T-helper 2 cell treated with Interferon-gamma antibody and Interleukin-4, amounts not matched to agents 100 ng/mL and 5 ng/mL, for 36 hours (primary cell): Measurements from ENCODE around the gene PLCG1. TPM values are rescaled to one million over a fixed set of nuclear protein-coding genes. Genes with fewer than 3 reads are reported as not detected.

Source experiments
- intact Hi-C: fragments of 100-400 bp; cut with micrococcal nuclease; formaldehyde crosslinking; loops from one replicate; pipeline ENCODE4 v1.15.1; 2023
- total RNA-seq: library from RNA; stranded (reverse); gene quantifications from 2 replicates; pipeline ENCODE4 v1.2.3, GENCODE V29; 2022

The PLCG1 gene
- total RNA-seq, 1 donor from 2014 or later: 414 TPM

- intact Hi-C loops: no loop called here
Measured at GRCh38 chr20:41165001-41165882, 27.9 kb downstream of the PLCG1 start.

DNA sequence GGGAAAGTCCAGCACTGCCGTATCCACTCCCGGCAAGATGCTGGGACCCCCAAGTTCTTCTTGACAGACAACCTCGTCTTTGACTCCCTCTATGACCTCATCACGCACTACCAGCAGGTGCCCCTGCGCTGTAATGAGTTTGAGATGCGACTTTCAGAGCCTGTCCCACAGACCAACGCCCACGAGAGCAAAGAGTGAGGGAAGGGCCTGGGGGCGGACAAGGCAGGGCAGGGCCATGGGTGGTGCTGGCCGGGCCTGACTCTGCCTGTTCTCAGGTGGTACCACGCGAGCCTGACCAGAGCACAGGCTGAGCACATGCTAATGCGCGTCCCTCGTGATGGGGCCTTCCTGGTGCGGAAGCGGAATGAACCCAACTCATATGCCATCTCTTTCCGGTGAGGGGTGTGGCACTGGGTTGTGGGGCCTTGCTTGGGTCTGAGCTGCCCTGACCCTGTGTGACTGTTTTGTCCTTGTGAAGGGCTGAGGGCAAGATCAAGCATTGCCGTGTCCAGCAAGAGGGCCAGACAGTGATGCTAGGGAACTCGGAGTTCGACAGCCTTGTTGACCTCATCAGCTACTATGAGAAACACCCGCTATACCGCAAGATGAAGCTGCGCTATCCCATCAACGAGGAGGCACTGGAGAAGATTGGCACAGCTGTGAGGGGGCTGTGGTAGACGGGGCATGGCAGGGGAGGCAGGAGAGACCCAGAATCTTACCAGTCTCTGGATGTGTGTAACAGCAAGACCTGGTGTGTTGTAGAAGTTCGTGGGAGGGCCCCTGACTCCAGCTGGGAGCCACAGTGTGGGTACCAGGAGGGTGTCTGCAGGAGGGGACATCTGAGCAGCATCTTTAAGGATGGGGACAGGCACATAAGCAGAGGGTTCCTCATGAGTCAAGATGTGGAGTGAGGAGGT lies 29.1 kb downstream of the PLCG1 start:
- intact Hi-C loops: no loop called here

- intact Hi-C loops: no loop called here
Measured at GRCh38 chr20:41167118-41167470, 29.8 kb downstream of the PLCG1 start.

DNA sequence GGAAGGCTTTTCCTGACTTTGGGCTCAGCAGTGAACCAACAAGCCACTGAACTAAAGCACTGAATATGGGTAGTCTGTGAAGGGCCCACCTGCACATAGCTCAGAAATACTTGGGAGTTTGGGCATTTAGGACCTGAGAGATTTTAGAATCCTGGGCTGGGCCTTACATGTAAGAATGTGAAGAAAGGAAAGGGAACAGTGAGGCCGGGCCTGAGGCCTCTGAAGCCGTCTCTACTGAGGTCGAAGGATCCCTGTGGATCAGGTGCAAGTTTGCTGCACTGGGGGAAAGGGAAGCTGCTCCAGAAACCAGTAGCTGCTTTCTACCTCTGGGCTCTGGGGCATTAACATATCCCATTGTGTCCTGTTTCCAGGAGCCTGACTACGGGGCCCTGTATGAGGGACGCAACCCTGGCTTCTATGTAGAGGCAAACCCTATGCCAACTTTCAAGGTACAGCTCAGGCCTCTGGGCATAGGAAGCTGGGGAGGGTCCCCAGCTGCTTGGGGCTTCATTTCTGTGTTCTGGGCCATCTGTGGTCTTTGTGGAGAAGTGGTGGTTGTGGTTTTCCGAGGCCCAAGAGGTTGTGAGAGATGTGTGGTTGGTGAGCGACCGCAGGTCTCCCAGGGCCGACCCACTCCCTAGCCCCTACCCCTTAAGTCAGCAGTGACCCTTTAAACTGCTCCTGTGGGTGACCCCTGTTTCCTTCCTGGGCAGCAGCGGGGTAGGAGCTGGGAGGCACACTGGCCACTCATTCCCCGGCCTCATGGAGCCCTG lies 30.3 kb downstream of the PLCG1 start:
- intact Hi-C loops: no loop called here

GRCh38 chr20:41168281-41169161 lies 31.2 kb downstream of the PLCG1 start:
- intact Hi-C loops: no loop called here

DNA sequence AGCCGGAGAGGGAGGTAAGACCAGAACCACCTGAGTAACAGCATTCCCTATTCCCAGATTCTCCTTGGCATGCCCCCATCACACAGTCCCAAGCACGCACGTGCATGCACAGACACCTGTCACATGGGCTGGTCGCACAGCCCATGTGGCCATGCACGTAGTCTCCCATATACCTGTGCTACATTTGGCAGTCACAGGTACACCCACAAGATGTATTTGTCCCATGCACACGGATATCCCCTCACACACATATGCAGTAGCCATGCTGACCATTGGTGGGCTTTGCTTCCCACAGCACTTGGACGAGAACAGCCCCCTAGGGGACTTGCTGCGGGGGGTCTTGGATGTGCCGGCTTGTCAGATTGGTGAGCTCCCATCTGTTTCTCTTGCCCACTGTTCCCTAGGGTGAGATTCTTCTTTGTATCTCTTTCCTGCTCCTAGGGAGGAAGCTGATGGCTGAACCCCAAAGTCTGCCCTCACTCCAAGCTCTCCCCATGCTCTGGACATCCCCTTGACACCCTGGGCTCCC lies 31.9 kb downstream of the PLCG1 start:
- intact Hi-C loops: no loop called here

GRCh38 chr20:41169791-41170351 lies 32.5 kb downstream of the PLCG1 start:
- intact Hi-C loops: no loop called here

- intact Hi-C loops: no loop called here
Measured at GRCh38 chr20:41170386-41171105, 33.2 kb downstream of the PLCG1 start.

DNA sequence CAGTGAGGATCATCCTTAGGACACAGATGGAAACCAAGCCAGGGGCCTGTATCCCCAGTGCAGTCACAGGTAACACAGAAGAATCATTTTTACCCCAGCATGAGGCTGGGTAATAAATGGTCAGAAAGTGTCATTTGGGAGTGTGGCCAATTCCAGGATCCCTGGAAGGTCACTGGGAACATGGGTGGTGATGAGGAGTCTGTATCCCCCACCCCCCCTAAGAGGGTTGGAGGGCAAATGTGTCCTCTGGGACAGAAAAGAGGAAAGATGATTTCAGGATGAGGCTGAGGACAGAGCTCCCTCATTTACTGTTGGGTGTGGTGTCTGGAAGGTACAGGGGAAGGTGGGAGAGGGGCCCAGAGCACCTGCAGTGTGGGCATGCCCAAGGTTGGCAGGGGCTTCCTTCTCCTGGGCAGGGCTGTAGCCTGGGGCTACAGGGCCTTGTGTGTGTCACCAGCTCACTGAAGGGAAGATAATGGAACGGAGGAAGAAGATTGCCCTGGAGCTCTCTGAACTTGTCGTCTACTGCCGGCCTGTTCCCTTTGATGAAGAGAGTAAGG lies 34.5 kb downstream of the PLCG1 start:
- intact Hi-C loops: loop anchor here (1.0 kb wide), 1 partner anchor 35 kb away; the partner anchor contains the start of gene PLCG1

- intact Hi-C loops: loop anchor here (1.0 kb wide), 3 partner anchors 35 to 168 kb away; partner anchors contain the start of genes LPIN3 and PLCG1
Measured at GRCh38 chr20:41172296-41173140, 35.2 kb downstream of the PLCG1 start.

GRCh38 chr20:41173161-41173721 lies 35.9 kb downstream of the PLCG1 start:
- intact Hi-C loops: loop anchor here (1.0 kb wide), 2 partner anchors 59 to 167 kb away; partner anchors contain the start of gene LPIN3

GRCh38 chr20:41173791-41174341 lies 36.5 kb downstream of the PLCG1 start:
- intact Hi-C loops: loop anchor here (1.0 kb wide), 2 partner anchors 58 to 166 kb away; partner anchors contain the start of gene LPIN3

GRCh38 chr20:41174373-41174772 lies 37.0 kb downstream of the PLCG1 start:
- intact Hi-C loops: no loop called here

GRCh38 chr20:41174782-41175181 lies 37.4 kb downstream of the PLCG1 start:
- intact Hi-C loops: no loop called here

GRCh38 chr20:41175201-41175651 lies 37.9 kb downstream of the PLCG1 start:
- intact Hi-C loops: no loop called here

DNA sequence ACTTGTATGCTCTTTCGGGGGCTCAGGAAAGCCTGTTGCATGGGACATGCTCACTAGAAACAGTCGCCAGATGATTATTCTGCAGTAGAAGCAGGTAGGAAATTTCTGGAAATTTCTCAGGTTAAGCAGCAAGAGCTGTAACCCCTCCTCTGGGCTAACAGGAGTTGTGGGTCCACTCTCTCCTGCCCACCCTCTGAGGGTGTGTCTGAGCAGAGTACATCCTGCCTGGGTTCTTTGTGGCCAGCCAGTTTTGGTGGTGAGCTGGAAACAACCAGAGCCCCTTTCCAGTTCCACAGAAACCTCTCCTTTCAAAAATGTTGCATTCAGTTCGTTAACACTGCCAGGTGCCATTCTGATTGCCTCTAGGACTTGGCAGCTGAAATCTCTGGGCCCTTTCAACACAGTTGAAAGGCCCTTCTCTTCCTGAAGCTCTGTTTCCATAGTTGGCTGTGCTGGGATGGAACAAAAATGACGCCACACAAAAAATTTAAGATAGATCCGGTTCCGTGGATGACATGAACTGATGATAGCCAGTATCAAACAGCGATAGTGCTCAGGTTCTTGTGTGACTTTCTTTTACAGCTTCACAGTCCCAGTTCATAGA lies 38.5 kb downstream of the PLCG1 start:
- intact Hi-C loops: no loop called here
